Omental fat pad (tissue), 4 donors: ENCODE data around the gene SERPING1. TPM values are rescaled to one million over a fixed set of nuclear protein-coding genes. Genes with fewer than 3 reads are reported as not detected.

Experiments used
- ATAC-seq: fragments of 150-250 bp; one replicate; pipeline ENCODE4 v1.9.1; 2016; ENCODE audit warnings: mild to moderate bottlenecking, moderate library complexity; ENCODE audit not compliant: low FRiP score
- DNase-seq: peaks from one replicate; pipeline ENCODE4 v3.0.0-alpha.2; 2019; ENCODE audit warnings: low spot score
- CTCF ChIP-seq, 3 donors: fragments of 450-650 bp; IDR thresholded peaks; one replicate each; pipeline ENCODE4 v1.5.1; 2016 to 2017; ENCODE audit warnings: antibody characterized with exemption in 3 of 3, mild to moderate bottlenecking in 3 of 3, moderate library complexity in 2 of 3
- total RNA-seq, 4 donors: library from RNA; depleted of rRNA; stranded (reverse); fragments of >200 nt; gene quantifications; one replicate each; pipeline ENCODE4 v1.1.0, GENCODE V29; 2016

SERPING1 gene
- total RNA-seq, 4 donors from 2014 or later: 500 to 1,674 (median 892) TPM

- ATAC-seq: no peak
- no peak for TF ChIP-seq CTCF (IDR thresholded peaks at IDR 0.05)
- no peak for DNase-seq
Measured at GRCh38 chr11:57596266-57596885, 1.1 kb upstream of the SERPING1 start.

- TF ChIP-seq CTCF (IDR thresholded peaks at IDR 0.05): no peak
- DNase-seq (peak; percentile 42), ATAC-seq (peak; percentile 75)
Measured at GRCh38 chr11:57597916-57598830, 688 bp downstream of the SERPING1 start.

- DNase-seq (no peak), ATAC-seq (no peak)
- no peak for TF ChIP-seq CTCF (IDR thresholded peaks at IDR 0.05)
Measured at GRCh38 chr11:57598831-57599155, 1.3 kb downstream of the SERPING1 start.

GRCh38 chr11:57599381-57599780 lies 1.9 kb downstream of the SERPING1 start:
- no peak for TF ChIP-seq CTCF (IDR thresholded peaks at IDR 0.05)
- DNase-seq (no peak), ATAC-seq (peak; percentile 54)

GRCh38 chr11:57601297-57601696 lies 3.8 kb downstream of the SERPING1 start:
- TF ChIP-seq CTCF (IDR thresholded peaks at IDR 0.05): no peak
- DNase-seq (no peak), ATAC-seq (no peak)

GRCh38 chr11:57604296-57605027 lies 7.0 kb downstream of the SERPING1 start:
- no peak for ATAC-seq
- no peak for TF ChIP-seq CTCF (IDR thresholded peaks at IDR 0.05)
- no peak for DNase-seq
